ENCODE results near the gene EYS. TPM values are rescaled to one million over a fixed set of nuclear protein-coding genes. Genes with fewer than 3 reads are reported as not detected.

The EYS gene
- total RNA-seq, 3 donors from 2014 or later, result 0.16 to 0.61 (median 0.60) TPM

DNA sequence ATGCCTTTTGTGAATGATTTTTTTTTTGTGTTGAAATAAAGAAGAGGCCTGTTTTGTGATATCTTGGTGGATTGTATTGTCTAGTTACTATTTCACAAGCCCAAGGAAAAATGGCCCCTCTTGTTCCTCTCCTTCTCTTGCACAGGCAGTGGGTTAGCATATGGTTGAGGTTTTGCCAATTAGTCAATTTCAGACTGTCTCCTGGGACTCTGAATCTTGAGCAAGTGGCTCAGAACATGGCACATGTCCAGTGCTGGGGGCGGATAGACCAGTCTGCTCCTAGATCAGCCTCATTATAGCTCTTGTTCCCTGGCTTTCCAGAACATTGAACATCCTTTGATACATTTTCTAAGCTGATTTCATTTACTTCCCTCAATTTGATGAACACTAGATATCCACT, 1482.2 kb downstream of the EYS start:
- TF ChIP-seq, protein P1, sequence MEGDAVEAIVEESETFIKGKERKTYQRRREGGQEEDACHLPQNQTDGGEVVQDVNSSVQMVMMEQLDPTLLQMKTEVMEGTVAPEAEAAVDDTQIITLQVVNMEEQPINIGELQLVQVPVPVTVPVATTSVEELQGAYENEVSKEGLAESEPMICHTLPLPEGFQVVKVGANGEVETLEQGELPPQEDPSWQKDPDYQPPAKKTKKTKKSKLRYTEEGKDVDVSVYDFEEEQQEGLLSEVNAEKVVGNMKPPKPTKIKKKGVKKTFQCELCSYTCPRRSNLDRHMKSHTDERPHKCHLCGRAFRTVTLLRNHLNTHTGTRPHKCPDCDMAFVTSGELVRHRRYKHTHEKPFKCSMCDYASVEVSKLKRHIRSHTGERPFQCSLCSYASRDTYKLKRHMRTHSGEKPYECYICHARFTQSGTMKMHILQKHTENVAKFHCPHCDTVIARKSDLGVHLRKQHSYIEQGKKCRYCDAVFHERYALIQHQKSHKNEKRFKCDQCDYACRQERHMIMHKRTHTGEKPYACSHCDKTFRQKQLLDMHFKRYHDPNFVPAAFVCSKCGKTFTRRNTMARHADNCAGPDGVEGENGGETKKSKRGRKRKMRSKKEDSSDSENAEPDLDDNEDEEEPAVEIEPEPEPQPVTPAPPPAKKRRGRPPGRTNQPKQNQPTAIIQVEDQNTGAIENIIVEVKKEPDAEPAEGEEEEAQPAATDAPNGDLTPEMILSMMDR (IDR thresholded peaks at IDR 0.05), result no peak
- Histone ChIP-seq H3K4me3 (no peak overlapping the region), H3K9me3 (no peaks in the 10 kb centered on the region), H3K4me1 (ENCODE audit: low read depth) (no peaks in the 10 kb centered on the region), H3K36me3 (ENCODE audit: low read depth) (no peaks in the 10 kb centered on the region)
- ATAC-seq (no peak), DNase-seq (no peak)
- intact Hi-C loops (cut with DNase I, micrococcal nuclease), result no loop called here

DNA sequence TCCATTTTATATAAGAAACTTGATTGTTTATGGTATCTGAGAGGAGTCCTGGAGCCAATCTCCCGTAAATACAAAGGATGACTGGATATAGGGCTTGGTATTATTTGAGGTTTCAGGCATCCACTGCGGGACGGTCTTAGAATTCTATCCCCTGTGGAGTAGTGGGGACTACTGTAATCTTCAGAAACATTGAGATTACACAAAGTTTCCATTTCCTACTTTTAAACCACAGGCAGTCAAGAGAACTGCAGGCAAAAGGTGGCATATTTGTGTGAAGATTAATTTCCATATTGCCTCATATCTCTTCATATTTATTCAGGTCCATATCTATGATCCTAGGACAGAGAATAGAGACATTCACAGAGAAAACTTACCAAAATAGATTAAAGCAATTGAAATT, 1485.2 kb downstream of the EYS start:
- no peaks in the 10 kb centered on the region for H3K4me1 ChIP-seq (ENCODE audit: low read depth)
- intact Hi-C loops (cut with DNase I, micrococcal nuclease), result no loop called here
- H3K36me3 ChIP-seq (ENCODE audit: low read depth), result no peaks in the 10 kb centered on the region
- TF ChIP-seq, protein P1 (IDR thresholded peaks at IDR 0.05), result no peak
- H3K4me3 ChIP-seq, result no peak overlapping the region
- DNase-seq (no peak), ATAC-seq (no peak)
- no peaks in the 10 kb centered on the region for H3K9me3 ChIP-seq

DNA sequence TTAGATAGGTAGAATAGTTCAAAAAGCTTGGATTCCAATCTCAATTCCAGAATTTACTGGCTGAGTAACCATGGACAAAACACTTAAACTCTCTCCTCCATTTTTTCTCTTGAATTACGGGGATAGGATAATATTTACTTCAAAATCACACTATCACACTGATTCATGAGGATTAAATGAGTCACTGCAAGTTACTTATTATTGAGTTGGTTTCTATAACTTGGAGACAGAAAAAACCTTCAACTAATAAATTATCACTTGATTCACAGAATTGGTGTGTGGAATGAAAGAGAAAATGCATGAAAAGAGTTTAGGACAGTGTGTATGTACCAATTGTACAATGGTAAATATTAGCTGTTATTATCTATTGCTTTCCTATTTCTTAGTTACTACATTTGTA, 1486.2 kb downstream of the EYS start:
- no peak overlapping the region for H3K4me3 ChIP-seq
- no peaks in the 10 kb centered on the region for H3K4me1 ChIP-seq (ENCODE audit: low read depth)
- intact Hi-C loops (cut with DNase I, micrococcal nuclease), result no loop called here
- ATAC-seq (no peak), DNase-seq (no peak)
- H3K9me3 ChIP-seq, result no peaks in the 10 kb centered on the region
- TF ChIP-seq, protein P1 (IDR thresholded peaks at IDR 0.05), result no peak
- H3K36me3 ChIP-seq (ENCODE audit: low read depth), result no peaks in the 10 kb centered on the region

DNA sequence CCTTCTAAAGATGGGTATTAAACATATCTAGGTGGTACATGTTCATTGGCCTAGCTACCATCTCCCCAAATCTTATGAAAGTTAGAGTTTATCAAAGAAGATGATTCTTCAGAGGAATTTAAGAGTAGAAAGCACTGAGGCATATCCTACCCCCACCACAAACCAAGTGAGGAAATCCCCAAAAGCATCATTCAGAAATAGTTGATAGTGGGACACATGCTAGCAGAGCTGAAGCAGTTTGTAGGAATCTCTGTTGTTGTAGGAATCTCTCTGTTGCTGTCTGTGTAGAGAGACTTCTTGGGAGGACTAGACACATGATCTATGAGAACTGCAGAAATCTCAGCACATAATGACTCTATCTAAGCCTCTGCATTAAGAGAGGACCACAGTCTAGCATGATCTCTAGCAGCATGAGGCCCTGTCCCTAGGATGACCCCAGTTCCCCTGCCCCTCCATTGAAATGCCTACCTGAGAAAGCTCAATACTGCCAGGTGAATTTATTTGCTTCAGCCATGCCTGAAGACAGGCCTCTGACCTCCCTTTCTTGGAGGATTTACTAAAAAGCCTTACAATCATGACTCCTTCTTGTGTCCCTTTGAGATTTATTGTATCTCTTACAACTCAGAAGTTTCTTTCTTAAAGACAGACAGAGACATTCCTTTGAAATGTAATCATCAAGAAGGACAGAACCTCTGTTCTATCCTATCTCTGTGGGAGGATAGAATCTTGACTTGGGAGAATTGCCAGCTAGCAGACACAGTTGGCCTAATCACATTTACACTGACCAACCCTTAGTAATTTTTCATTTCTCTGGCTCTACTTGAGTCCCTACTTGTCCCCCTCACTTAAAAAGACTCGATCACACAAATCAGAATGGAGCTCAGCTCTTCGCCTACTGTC, 1489.1 kb downstream of the EYS start:
- no peak for DNase-seq
- intact Hi-C loops (cut with DNase I, micrococcal nuclease), result no loop called here
- TF ChIP-seq, protein P1 (IDR thresholded peaks at IDR 0.05), result no peak
- Histone ChIP-seq H3K4me1 (ENCODE audit: low read depth) (no peaks in the 10 kb centered on the region), H3K36me3 (ENCODE audit: low read depth) (no peaks in the 10 kb centered on the region), H3K9me3 (no peaks in the 10 kb centered on the region), H3K4me3 (no peak overlapping the region)
- ATAC-seq, result no peak

DNA sequence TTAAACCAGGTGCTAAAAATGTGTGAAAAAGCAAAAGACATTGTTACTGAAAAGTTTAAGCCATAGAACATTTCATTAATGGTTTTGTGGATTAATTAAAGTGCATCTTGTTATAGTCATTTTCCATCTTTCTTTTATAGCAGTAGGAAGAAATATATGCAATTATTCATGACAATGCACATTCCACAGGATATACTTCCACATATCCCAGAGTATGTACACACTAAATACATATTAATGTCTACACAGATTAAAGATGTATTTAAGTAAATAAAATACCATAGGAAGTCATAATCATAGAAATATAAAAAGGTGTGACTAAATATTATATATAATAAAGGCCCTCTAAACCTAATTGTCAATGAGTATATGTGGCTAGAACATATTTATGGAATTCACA, 1492.7 kb downstream of the EYS start:
- DNase-seq (no peak), ATAC-seq (no peak)
- Histone ChIP-seq H3K4me1 (ENCODE audit: low read depth) (no peaks in the 10 kb centered on the region), H3K36me3 (ENCODE audit: low read depth) (no peaks in the 10 kb centered on the region), H3K4me3 (no peak overlapping the region), H3K9me3 (no peaks in the 10 kb centered on the region)
- intact Hi-C loops (cut with DNase I, micrococcal nuclease), result no loop called here
- TF ChIP-seq, protein P1 (IDR thresholded peaks at IDR 0.05), result no peak

Measured in mucosa of descending colon (tissue), 3 donors.